ENCODE data around the gene NFYA.

DNA sequence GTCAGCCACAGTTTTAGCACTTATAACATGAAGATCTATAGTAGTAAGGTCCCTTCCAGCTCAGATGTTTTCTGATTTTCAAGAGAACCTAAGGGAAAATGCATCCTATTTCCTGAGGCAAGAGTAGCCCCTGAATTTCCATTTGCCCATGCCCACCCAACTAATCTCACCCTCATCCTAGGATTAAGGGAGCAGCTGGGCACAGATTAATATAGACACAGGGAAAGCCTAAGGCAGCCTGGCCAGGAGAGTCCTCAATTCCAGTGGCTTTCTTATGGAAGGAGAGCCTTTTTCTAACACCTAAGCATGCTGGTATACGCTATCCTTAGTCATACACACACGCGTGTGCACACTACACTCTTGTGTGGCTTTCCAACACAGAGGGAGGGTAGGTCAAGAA lies 18.3 kb upstream of the NFYA start:
- TF ChIP-seq EP300 (IDR thresholded peaks at IDR 0.05) (no peak), CTCF (IDR thresholded peaks at IDR 0.05) (no peak), POLR2A (IDR thresholded peaks at IDR 0.05) (no peak)

Data from ovary (tissue), 3 donors.